ENCODE data around the gene PGPEP1.

DNA sequence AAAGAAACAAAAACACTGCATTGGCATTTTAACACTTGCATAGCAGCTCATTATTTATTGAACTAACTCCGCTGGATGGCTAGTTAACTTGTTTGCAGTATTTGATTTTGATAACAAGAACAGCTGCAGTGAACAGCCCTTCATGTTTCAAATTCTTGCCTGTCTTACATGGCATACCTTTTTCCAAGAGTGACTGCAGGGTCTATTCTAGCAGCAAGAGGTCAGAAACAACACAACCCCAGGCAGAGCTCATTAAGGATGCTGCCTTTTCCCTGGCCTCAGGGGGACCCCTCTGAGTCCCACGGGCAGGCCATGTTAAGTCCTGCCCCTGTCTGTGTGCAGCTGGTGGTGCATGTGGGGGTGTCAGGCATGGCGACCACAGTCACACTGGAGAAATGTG is 16.6 kb downstream of the PGPEP1 start:
- TF ChIP-seq CTCF (IDR thresholded peaks at IDR 0.05), result no peak
- TF ChIP-seq POLR2A (IDR thresholded peaks at IDR 0.05), result no peak

Measured in testis (tissue), 2 donors.